Left ventricle myocardium inferior (tissue), 1 donor: ENCODE data around the gene PIK3C3. TPM values are rescaled to one million over a fixed set of nuclear protein-coding genes. Genes with fewer than 3 reads are reported as not detected.

ENCODE experiments used
- DNase-seq: peaks from one replicate; pipeline ENCODE4 v3.0.0-alpha.2; 2020
- H3K27ac ChIP-seq: fragments of 200-600 bp; replicated peaks from 2 replicates; pipeline ENCODE4 v1.8.0; 2021
- H3K27me3 ChIP-seq: fragments of 200-600 bp; 2 replicates; pipeline ENCODE4 v1.8.0; 2021; ENCODE audit warnings: low read depth
- H3K36me3 ChIP-seq: fragments of 200-600 bp; 2 replicates; pipeline ENCODE4 v1.8.0; 2021
- H3K4me1 ChIP-seq: fragments of 200-600 bp; 2 replicates; pipeline ENCODE4 v1.8.0; 2021
- H3K4me3 ChIP-seq: fragments of 200-600 bp; 2 replicates; pipeline ENCODE4 v1.8.0; 2021; ENCODE audit warnings: mild to moderate bottlenecking, moderate library complexity
- H3K9me3 ChIP-seq: fragments of 200-600 bp; replicated peaks from 2 replicates; pipeline ENCODE4 v1.8.0; 2021
- CTCF ChIP-seq: fragments of 200-600 bp; IDR thresholded peaks from 2 replicates; pipeline ENCODE4 v1.8.0; 2021; ENCODE audit warnings: antibody characterized with exemption, mild to moderate bottlenecking, borderline replicate concordance
- intact Hi-C: fragments of 100-400 bp; cut with micrococcal nuclease; formaldehyde crosslinking; loops from one replicate; pipeline ENCODE4 v1.11.0; 2022
- total RNA-seq: library from RNA; stranded (reverse); fragmentation: NEBNext Ultra II Directional; extraction: Animal tissue kit (Norgen Biotek cat#: 25700); gene quantifications from one replicate; pipeline ENCODE4 v1.2.1, GENCODE V29; 2021
- donor health status: DM: no; HTN: yes; CAD: no; lungs with severe emphysema.

PIK3C3 gene
- total RNA-seq, 1 donor from 2014 or later, result 33.2 TPM

GRCh38 chr18:41936471-41937134 lies 18.4 kb upstream of the PIK3C3 start:
- peak overlapping the region; percentile 6 for H3K27ac ChIP-seq
- peaks cover 10% of the 10 kb centered on the region for H3K27me3 ChIP-seq
- intact Hi-C loops, result no loop called here
- DNase-seq, result no peak
- TF ChIP-seq CTCF, result no peak
- H3K36me3 ChIP-seq, result no peaks in the 10 kb centered on the region
- H3K4me1 ChIP-seq, result no peaks in the 10 kb centered on the region
- H3K4me3 ChIP-seq, result no peak overlapping the region
- no peaks in the 10 kb centered on the region for H3K9me3 ChIP-seq

GRCh38 chr18:41938445-41938844 lies 16.6 kb upstream of the PIK3C3 start:
- TF ChIP-seq CTCF, result no peak
- Histone ChIP-seq H3K4me1 (no peaks in the 10 kb centered on the region), H3K27ac (no peak overlapping the region), H3K27me3 (peaks cover 11% of the 10 kb centered on the region), H3K4me3 (no peak overlapping the region), H3K9me3 (no peaks in the 10 kb centered on the region), H3K36me3 (no peaks in the 10 kb centered on the region)
- intact Hi-C loops, result no loop called here
- no peak for DNase-seq

- H3K27me3 ChIP-seq, result peaks cover 12% of the 10 kb centered on the region
- no peaks in the 10 kb centered on the region for H3K9me3 ChIP-seq
- intact Hi-C loops, result no loop called here
- no peak for TF ChIP-seq CTCF
- no peak for DNase-seq
- H3K27ac ChIP-seq, result no peak overlapping the region
- no peaks in the 10 kb centered on the region for H3K36me3 ChIP-seq
- H3K4me1 ChIP-seq, result no peaks in the 10 kb centered on the region
- no peak overlapping the region for H3K4me3 ChIP-seq
These were observed 15.7 kb upstream of the PIK3C3 start for GRCh38 chr18:41939326-41939725.

- Histone ChIP-seq H3K27me3 (peaks cover 25% of the 10 kb centered on the region), H3K36me3 (no peaks in the 10 kb centered on the region), H3K4me3 (no peak overlapping the region), H3K4me1 (no peaks in the 10 kb centered on the region), H3K27ac (no peak overlapping the region), H3K9me3 (no peaks in the 10 kb centered on the region)
- DNase-seq, result no peak
- TF ChIP-seq CTCF, result no peak
- intact Hi-C loops, result no loop called here
These were observed 14.4 kb upstream of the PIK3C3 start for GRCh38 chr18:41940506-41941215.

GRCh38 chr18:41942254-41942653 lies 12.8 kb upstream of the PIK3C3 start:
- intact Hi-C loops, result no loop called here
- no peaks in the 10 kb centered on the region for H3K36me3 ChIP-seq
- H3K27ac ChIP-seq, result no peak overlapping the region
- H3K27me3 ChIP-seq, result peaks cover 33% of the 10 kb centered on the region
- H3K4me1 ChIP-seq, result no peaks in the 10 kb centered on the region
- DNase-seq, result no peak
- H3K4me3 ChIP-seq, result no peak overlapping the region
- H3K9me3 ChIP-seq, result no peaks in the 10 kb centered on the region
- TF ChIP-seq CTCF, result no peak
